Suprapubic skin (tissue), 4 donors: ENCODE results near the gene SP9. TPM values are rescaled to one million over a fixed set of nuclear protein-coding genes. Genes with fewer than 3 reads are reported as not detected.

Source experiments
- DNase-seq, 2 donors: peaks; one replicate each; pipeline ENCODE4 v3.0.0-alpha.2; 2019; ENCODE audit warnings: low spot score in 2 of 2
- H3K27ac ChIP-seq: fragments of 200-600 bp; sonication (generic); one replicate; pipeline ENCODE4 v1.5.1; 2019
- H3K27me3 ChIP-seq: fragments of 200-600 bp; sonication (generic); one replicate; pipeline ENCODE4 v1.5.1; 2019
- H3K36me3 ChIP-seq: fragments of 200-600 bp; sonication (generic); one replicate; pipeline ENCODE4 v1.5.1; 2019
- H3K4me1 ChIP-seq: fragments of 200-600 bp; sonication (generic); one replicate; pipeline ENCODE4 v1.5.1; 2019
- H3K4me3 ChIP-seq: fragments of 200-600 bp; sonication (generic); one replicate; pipeline ENCODE4 v1.5.1; 2019; ENCODE audit warnings: mild to moderate bottlenecking
- H3K9me3 ChIP-seq: fragments of 200-600 bp; sonication (generic); one replicate; pipeline ENCODE4 v1.5.1; 2019
- CTCF ChIP-seq, 2 donors: fragments of 200-600 bp in 1 of 2; fragments of 450-650 bp in 1 of 2; sonication (generic) in 1 of 2; IDR thresholded peaks; one replicate each; pipeline ENCODE4 v1.5.1; 2016 to 2019; ENCODE audit warnings: antibody characterized with exemption in 2 of 2, mild to moderate bottlenecking in 1 of 2, moderate library complexity in 1 of 2
- EP300 ChIP-seq: sonication (generic); formaldehyde crosslinking; IDR thresholded peaks from one replicate; pipeline ENCODE4 v1.6.1; 2017; ENCODE audit warnings: antibody characterized with exemption
- POLR2A ChIP-seq, 2 donors: fragments of 450-650 bp; IDR thresholded peaks; one replicate each; pipeline ENCODE4 v1.6.1; 2017; ENCODE audit warnings: antibody characterized with exemption in 2 of 2, mild to moderate bottlenecking in 2 of 2, moderate library complexity in 2 of 2
- POLR2AphosphoS5 ChIP-seq, 3 donors: sonication (generic); formaldehyde crosslinking; IDR thresholded peaks; one replicate each; pipeline ENCODE4 v1.6.1; 2017; ENCODE audit warnings: antibody characterized with exemption in 3 of 3
- WGBS: methylation state at CpG from one replicate; pipeline ENCODE4 v1.1.5; 2018; 5-methylcytosine and 5-hydroxymethylcytosine counted together
- total RNA-seq, 4 donors: library from RNA; depleted of rRNA; stranded (reverse); fragments of >200 nt; gene quantifications; one replicate each; pipeline ENCODE4 v1.1.0, GENCODE V29; 2016

Gene SP9
- total RNA-seq, 4 donors from 2014 or later = 0.23 to 1.8 (median 0.44) TPM

DNA sequence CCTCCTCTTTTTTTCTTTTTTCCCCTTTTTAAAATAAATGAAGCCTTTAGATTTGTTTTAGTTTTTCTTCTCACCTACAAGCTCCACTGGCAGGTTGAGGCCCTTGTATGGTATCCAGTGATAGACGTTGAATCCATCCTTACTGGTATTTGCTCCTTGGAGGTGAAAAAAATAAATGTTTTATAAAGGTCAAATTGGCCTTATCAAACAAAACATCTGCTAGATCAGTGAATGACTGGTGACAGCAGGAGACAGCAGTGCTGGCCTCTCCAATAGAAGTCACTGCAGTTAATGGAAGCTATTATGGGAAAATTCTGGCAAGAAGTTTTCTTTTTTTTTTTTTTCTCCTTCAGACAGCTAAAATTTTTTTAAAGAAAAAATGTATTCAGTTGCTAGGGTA is 12.6 kb upstream of the SP9 start:
- Histone ChIP-seq H3K27me3 (peaks cover 29% of the 10 kb centered on the region), H3K36me3 (no peaks in the 10 kb centered on the region), H3K4me3 (no peak overlapping the region), H3K27ac (no peak overlapping the region), H3K9me3 (no peaks in the 10 kb centered on the region), H3K4me1 (peaks cover 14% of the 10 kb centered on the region)
- TF ChIP-seq EP300 (no peak), CTCF (IDR thresholded peaks at IDR 0.05) (no peak), POLR2A (IDR thresholded peaks at IDR 0.05) (no peak), POLR2AphosphoS5 (IDR thresholded peaks at IDR 0.05) (no peak)
- no peak for DNase-seq
- 72% methylated on average over 1 of the region's 1 CpG for WGBS

DNA sequence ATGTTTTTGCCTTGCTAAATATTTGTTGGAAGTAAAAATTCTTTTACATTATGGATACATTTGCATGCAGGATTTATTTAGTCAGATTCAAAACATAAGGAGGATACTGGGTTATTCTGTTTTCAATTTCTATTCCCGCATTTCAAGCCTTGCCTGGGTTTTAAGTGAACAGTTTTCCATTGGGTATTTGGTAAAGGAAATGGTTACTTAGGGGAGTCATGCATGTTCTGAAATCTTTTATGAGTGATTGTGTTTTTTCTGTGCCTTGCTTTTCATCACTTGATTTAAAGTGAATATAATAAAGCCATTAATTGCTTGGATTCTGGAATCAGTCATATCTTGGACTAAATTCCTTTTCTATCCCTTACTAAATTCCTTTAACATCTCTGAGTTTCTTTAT is 12.0 kb upstream of the SP9 start:
- WGBS = 75% methylated on average over 1 of the region's 1 CpG
- TF ChIP-seq POLR2AphosphoS5 (IDR thresholded peaks at IDR 0.05) (no peak), CTCF (IDR thresholded peaks at IDR 0.05) (no peak), EP300 (no peak), POLR2A (IDR thresholded peaks at IDR 0.05) (no peak)
- no peaks in the 10 kb centered on the region for H3K9me3 ChIP-seq
- no peak overlapping the region for H3K4me3 ChIP-seq
- no peaks in the 10 kb centered on the region for H3K36me3 ChIP-seq
- peaks cover 35% of the 10 kb centered on the region for H3K27me3 ChIP-seq
- no peak for DNase-seq
- peaks cover 20% of the 10 kb centered on the region for H3K4me1 ChIP-seq
- no peak overlapping the region for H3K27ac ChIP-seq

DNA sequence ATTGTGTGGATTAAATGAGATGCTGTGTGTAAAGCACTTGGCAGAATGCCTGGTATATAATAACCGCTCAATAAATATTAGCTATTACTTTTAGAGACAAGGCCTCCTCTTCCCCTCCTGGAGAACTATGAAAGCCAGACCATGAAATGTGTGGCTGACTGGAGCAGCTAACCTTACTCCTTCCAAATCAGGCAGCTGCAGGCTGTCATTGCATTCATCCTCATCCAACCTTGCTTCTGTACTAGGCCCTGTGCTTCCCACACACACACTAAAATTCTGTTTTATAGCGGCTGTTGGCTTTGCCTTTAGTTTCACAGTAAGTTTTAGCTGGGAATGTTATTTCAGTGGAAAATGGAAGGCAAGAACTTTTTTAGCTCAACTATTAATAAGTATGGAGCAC is 10.2 kb upstream of the SP9 start:
- Histone ChIP-seq H3K9me3 (no peaks in the 10 kb centered on the region), H3K27me3 (peaks cover 47% of the 10 kb centered on the region), H3K36me3 (no peaks in the 10 kb centered on the region), H3K4me1 (peaks cover 33% of the 10 kb centered on the region), H3K4me3 (no peak overlapping the region), H3K27ac (peak overlapping the region; percentile 64)
- WGBS = 72% methylated on average over 2 of the region's 2 CpGs
- no peak for DNase-seq
- TF ChIP-seq EP300 (no peak), CTCF (IDR thresholded peaks at IDR 0.05) (no peak), POLR2AphosphoS5 (IDR thresholded peaks at IDR 0.05) (no peak), POLR2A (IDR thresholded peaks at IDR 0.05) (no peak)

GRCh38 chr2:174325373-174326160 is 9.2 kb upstream of the SP9 start:
- DNase-seq = no peak
- Histone ChIP-seq H3K27me3 (peaks cover 58% of the 10 kb centered on the region), H3K4me3 (peak overlapping the region; percentile 57), H3K27ac (peak overlapping the region; percentile 64), H3K9me3 (no peaks in the 10 kb centered on the region), H3K36me3 (no peaks in the 10 kb centered on the region), H3K4me1 (peaks cover 33% of the 10 kb centered on the region)
- WGBS = 46% methylated on average over 30 of the region's 30 CpGs
- TF ChIP-seq EP300 (no peak), POLR2A (IDR thresholded peaks at IDR 0.05) (no peak), POLR2AphosphoS5 (IDR thresholded peaks at IDR 0.05) (no peak), CTCF (IDR thresholded peaks at IDR 0.05) (no peak)

GRCh38 chr2:174326161-174327020 is 8.4 kb upstream of the SP9 start:
- H3K4me1 ChIP-seq = peaks cover 33% of the 10 kb centered on the region
- peaks cover 66% of the 10 kb centered on the region for H3K27me3 ChIP-seq
- peak; percentile 83 to 86 for DNase-seq
- peak overlapping the region; percentile 64 for H3K27ac ChIP-seq
- TF ChIP-seq CTCF (IDR thresholded peaks at IDR 0.05) = no peak
- no peak for TF ChIP-seq POLR2A (IDR thresholded peaks at IDR 0.05)
- no peak for TF ChIP-seq POLR2AphosphoS5 (IDR thresholded peaks at IDR 0.05)
- no peak for TF ChIP-seq EP300
- under 1% methylated on average over 43 of the region's 63 CpGs for WGBS
- no peaks in the 10 kb centered on the region for H3K9me3 ChIP-seq
- H3K4me3 ChIP-seq = peak overlapping the region; percentile 57
- H3K36me3 ChIP-seq = no peaks in the 10 kb centered on the region
